ENCODE results near the gene ZNF648. TPM values are rescaled to one million over a fixed set of nuclear protein-coding genes. Genes with fewer than 3 reads are reported as not detected.
"Not testable (repeated sequence)": the region's sequence is repeated elsewhere in the genome, so short reads cannot be mapped to it uniquely, and the experiment has no call there.

Gene ZNF648
- polyA plus RNA-seq, 4 donors = 0.32 to 1.9 (median 0.41) TPM

DNA sequence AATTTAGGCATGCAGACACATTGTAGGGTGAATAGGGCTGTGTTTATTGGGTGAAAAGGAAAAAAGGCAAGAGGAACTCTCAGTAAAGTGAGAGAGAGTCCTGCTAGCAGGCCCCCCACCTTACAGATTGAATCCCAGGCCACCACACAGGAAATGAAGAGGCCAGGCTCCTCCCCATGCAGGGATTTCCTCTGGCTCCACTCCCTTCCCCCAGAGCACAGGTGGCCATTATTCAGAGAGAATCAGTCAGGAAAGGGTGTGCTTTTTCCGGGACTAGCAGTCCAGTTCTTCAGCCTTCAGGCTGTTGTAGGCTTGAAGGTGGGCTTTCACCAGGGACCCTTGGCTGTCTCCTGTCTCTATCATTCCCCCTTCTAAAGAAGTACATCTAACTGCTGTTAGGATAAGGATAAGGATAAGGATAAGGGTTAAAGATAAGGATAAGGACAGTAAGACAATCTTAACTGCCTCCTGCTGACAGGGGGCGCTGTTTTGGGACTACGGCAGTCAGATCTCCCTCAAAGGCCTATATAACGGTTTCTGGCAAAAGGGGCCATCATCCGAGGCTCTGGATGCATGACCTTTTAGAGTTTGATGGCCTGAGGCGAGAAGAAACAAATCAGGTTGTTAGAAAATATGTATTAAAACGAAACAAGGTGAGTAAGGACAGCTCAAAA lies 26.3 kb downstream of the ZNF648 start:
- no peak for DNase-seq (ENCODE audit: low read depth in 4 of 4, low spot score in 3 of 4)

DNA sequence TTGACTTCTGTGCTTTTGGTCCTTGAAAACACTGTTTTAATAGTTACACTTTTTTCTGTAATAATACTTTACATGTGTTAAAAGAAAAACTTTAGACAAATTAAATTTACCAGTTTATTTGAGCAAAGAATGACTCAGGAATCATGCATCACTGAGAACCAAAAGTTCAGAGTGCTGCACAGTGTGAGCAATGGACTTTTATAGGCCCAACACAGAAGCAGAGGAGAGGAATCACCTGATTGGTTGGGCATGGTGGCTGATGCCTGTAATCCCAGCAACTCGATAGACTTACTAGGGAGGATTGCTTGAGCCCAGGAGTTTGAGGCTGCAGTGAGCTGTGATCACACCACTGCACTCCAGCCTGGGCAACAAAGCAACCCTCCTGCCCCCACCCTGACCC lies 29.3 kb downstream of the ZNF648 start:
- no peak for DNase-seq (ENCODE audit: low read depth in 4 of 4, low spot score in 3 of 4)

DNA sequence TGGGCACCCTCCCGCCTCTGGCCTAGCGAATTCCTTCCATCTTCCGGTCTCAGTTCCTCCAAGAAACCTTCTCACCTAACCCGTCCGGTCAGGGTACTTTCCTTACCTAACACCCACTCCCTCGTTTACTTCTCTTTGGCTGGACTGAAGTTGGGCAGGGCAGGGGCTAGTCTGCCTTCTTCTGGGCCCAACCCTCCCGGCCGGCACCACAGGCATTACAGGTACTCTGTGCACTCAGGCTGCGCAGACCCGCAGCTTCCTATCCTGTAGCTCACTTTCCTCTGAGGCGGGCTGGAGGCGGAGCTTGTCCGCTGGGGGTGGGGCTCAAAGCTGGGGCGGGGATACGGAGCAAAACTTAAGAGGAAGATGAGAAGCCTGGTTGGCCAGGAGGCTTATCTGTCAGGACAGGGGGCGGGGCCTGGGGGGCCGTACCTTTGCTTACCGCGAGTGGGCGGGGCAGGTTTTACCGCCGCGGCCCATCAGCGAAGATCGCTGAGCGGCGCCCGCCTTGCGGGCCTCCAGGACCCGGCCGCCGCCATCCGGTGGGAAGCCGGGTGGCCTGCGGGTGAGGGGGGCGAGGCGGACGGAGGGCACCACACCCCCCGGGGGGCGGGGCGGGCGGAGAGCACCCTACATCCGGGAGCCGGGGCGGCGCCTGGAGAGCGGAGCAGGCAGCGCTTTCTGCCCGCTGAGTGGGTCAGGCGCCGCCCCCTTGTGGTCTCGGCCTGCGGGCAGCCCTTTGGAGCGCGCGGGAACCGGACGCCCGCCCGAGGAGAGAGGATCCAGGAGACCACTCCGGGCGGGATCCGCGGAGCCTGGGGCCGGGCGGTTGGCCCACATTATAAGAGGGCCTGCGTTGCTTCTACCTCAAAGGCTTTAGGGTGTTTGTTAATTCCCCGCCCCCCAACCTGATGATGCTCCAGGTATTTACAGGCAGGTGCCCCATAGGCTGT lies 31.9 kb downstream of the ZNF648 start:
- DNase-seq (ENCODE audit: low read depth in 4 of 4, low spot score in 3 of 4) = peak; percentile 88 to 94 (median 92)

DNA sequence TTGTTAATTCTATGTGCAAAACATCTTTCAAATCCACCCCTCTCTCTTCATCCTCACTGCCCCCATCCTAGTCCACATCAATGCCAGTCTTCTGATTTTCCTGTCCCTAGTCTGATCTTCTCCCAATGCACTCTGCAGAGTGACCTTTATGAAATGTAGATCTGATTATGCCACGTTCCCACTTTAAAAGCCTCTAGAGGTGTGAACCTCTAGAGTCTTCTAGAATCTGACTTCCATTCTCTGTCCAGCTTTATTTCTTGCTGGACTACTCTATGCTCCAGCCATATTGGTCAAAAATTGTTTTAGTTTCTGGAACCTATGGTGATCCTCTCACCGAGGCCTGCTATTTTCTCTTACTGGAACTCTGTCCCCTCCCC lies 32.5 kb downstream of the ZNF648 start:
- DNase-seq (ENCODE audit: low read depth in 4 of 4, low spot score in 3 of 4) = no peak

DNA sequence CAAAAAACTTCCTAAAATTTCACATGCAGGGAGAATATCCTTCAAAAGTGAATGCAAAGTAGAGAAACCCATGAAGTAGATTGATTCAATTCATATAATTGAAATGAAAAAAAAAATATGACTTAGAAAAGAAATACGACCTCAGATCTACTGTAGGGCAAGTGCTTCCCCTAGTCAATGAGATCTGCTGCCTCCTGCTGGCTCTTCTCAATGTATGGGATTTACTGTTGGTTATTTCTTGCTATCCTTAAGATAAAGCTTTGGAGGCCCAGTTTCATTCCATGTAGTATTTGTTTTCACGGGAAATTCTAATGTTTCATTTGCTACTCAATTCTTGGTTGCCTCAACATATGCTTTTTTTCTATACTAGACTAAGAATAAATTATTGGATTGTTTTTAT lies 46.2 kb downstream of the ZNF648 start:
- no peak for DNase-seq (ENCODE audit: low read depth in 4 of 4, low spot score in 3 of 4)

GRCh38 chr1:182010800-182011370 lies 50.6 kb downstream of the ZNF648 start:
- DNase-seq (ENCODE audit: low read depth in 4 of 4, low spot score in 3 of 4) = not testable (repeated sequence)

DNA sequence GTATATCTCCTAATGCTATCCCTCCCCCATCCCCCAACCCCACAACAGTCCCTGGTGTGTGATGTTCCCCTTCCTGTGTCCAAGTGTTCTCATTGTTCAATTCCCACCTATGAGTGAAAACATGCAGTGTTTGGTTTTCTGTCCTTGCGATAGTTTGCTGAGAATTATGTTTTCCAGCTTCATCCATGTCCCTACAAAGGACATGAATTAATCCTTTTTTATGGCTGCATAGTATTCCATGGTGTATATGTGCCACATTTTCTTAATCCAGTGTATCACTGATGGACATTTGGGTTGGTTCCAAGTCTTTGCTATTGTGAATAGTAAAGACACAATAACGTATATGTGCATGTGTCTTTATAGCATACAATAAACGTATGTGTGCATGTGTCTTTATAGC lies 56.1 kb downstream of the ZNF648 start:
- DNase-seq (ENCODE audit: low read depth in 4 of 4, low spot score in 3 of 4) = not testable (repeated sequence)

DNA sequence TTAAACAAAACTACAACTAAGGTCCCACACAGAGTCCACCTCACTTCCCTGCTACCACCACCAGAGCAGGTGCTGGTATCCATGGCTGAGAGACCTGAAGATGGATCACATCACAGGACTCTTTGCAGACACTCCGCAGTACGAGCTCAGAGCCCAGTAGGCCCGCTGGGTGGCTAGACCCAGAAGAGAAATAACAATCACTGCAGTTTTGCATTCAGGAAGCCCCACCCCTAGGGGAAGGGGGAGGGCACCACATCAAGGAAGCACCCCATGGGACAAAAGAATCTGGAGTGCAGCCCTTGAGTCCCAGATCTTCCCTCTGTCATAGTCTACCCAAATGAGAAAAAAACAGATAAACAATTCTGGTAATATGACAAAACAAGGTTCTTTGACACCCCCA lies 56.9 kb downstream of the ZNF648 start:
- DNase-seq (ENCODE audit: low read depth in 4 of 4, low spot score in 3 of 4) = no peak

Measured in left renal pelvis (tissue), 4 donors.